NCI-H1417 treated with DMSO at 0.1 percent for 48 hours (cell line): Measurements from ENCODE around the gene OGDH.
"Not testable (repeated sequence)": the region's sequence is repeated elsewhere in the genome, so short reads cannot be mapped to it uniquely, and the experiment has no call there.

ENCODE experiments used
- DNase-seq: peaks from one replicate; lab custom pipeline; 2025; lab: John Stamatoyannopoulos, UW

The OGDH gene

GRCh38 chr7:44580945-44581878 lies 25.2 kb upstream of the OGDH start:
- no peak for DNase-seq

DNA sequence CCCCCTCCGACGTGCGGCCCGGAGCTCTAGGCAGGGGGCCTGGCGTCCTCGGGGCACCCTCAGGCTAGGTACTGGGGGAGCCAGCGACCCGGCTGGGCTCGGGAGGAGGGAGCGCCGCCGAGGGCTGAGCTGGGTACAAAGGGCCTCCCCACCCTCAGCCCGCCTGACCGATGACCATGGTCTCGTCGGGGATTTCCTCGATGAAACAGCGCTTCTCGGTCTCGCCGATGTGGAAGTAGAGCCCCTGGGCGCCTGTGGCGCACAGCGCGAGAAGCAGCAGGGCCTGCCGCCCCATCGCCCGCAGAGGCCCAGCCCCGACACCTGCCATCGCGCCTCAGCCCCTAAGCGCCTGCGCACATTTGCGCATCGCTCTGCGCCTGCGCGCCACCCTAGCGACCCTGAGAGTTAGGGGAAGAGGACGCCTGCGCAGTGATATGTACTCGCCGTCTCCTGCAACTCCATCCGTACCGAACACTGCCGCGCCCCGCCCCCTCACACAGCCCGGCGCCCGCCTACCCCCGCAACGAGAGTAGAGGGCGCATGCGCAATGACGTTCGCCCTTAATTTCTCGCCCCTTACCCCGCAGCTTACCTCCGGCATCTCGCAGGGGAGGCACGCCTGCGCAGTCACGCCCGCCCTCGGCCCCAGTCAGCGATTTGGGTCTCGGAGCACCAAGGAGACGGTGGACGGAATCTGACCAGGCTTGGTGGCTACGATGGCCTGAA lies 24.4 kb upstream of the OGDH start, which contains the start of gene TMED4:
Gene TMED4 (minus strand): TSS at position 353 of the 725 bp plus-strand sequence. CDS start 25 bp downstream, at position 328.
- DNase-seq = peak; percentile 99

DNA sequence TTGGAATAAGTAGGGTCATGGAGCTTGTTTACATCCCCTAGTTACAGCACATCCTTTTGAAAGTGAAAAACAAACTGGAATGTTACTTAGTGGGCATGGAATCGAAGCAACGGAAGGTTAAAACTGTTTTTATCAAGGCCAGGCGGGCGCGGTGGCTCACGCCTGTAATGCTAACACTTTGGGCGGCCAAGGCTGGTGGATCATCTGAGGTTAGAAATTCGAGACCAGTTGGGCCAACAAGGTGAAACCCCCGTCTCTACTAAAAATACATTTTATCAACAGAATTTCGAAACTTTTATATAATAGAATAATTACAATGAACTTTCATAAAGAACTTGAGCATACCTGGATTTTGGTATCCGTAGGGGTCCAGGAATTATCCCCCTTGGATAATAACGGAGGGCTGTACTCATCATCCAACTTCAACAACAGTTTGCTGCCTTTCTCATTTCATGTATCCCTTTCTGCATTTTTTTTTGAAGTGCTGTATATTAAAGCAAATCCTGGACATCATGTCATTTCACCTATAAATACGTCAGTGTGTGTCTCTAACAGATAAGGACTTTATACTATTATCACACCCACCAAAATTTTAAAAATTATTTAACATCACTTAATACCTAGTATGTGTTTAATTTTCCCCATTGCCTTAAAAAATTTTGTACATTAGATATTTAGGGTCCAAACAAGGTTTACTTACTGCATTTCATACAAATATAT lies 23.1 kb upstream of the OGDH start:
- DNase-seq = no peak

DNA sequence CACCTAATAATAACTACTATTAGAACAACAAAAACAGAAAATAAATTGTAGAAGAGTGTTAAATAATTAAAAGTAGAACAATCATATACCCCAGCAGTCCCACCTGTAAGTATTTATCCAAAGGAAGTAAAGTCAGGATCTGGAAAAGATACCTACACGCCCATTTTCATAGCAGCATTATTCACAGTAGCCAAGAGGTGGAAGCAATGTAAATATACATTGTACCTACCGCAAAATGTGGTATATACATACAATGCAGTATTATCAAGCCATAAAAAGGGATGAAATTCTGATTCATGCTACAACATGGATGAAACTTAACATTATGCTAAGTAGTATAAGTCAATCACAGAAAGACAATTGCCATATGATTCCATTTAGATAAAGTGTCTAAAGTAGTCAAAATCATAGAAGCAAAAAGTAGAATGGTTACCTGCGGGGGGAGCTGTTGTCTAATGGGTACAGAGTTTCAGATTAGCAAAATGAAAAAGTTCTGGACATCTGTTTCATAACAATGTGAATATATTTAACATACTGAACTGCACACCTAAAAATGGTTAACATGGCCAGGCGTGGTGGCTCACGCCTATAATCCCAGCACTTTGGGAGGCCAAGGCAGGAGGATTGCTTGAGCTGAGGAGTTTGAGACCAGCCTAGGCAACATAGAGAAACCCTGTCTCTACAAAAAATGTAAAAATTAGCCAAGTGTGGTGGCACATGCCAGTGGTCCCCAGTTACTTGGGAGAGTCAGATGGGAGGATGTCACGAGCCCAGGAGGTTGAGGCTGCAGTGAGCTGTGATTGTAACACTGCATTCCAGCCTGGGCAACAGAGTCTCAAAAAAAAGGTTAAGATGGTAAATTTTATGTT lies 18.4 kb upstream of the OGDH start:
- peak; percentile 5 for DNase-seq

- no peak for DNase-seq
Measured at GRCh38 chr7:44590910-44591309, 15.5 kb upstream of the OGDH start.

- no peak for DNase-seq
Measured at GRCh38 chr7:44595934-44596635, 10.3 kb upstream of the OGDH start.

DNA sequence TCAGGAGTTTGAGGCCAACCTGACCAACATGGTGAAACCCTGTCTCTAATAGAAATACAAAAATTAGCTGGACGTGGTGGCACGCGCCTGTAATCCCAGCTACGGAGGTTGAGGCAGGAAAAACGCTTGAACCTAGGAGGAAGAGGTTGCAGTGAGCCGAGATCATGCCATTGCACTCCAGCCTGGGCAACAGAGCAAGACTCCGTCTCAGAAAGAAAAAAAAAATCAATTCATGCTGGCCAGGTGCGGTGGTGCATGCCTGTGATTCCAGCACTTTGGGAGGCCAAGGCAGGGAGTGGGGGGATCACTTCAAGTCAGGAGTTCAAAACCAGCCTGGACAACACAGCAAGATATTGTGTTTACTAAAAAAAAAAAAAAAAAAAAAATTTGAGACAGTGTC lies 9.2 kb upstream of the OGDH start:
- not testable (repeated sequence) for DNase-seq

GRCh38 chr7:44599222-44599621 lies 7.2 kb upstream of the OGDH start:
- no peak for DNase-seq

DNA sequence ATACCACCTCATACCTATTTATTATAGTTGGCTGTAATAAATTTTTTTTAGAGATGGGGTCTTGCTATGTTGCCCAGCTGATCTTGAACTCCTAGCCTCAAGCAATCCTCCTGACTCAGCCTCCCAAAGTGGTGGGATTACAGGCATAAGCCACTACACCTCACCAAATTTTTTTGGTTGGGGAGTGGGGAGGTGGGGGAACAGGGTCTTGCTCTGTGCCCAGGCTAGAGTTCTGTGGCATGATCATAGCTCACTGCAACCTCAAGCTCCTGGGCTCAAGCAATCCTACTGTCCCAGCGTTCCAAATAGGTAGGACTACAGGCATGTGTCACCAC lies 3.9 kb upstream of the OGDH start:
- no peak for DNase-seq

DNA sequence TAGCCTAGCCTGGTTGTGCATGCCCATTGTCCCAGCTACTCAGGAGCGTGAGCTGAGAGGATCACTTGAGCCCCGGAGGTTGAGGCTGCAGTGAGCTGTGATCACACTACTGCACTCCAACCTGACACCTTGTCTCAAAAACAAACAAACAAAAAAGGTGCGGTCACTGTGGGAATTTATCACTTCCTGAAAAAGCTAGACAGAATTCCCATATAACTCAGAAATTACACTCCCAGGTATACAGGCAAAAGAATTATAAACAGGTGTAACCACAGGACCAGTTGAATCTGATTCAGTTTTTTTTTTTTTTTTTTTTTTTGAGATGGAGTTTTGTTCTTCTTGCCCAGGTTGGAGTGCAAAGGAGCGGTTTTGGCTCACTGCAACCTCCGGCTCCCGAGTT lies 3.2 kb upstream of the OGDH start:
- DNase-seq = no peak

- DNase-seq = no peak
Measured at GRCh38 chr7:44604941-44605340, 1.5 kb upstream of the OGDH start.

GRCh38 chr7:44607141-44608068 lies 978 bp downstream of the OGDH start:
- DNase-seq = no peak

- no peak for DNase-seq
Measured at GRCh38 chr7:44608916-44609648, 2.7 kb downstream of the OGDH start.

GRCh38 chr7:44609829-44610228 lies 3.4 kb downstream of the OGDH start:
- no peak for DNase-seq

DNA sequence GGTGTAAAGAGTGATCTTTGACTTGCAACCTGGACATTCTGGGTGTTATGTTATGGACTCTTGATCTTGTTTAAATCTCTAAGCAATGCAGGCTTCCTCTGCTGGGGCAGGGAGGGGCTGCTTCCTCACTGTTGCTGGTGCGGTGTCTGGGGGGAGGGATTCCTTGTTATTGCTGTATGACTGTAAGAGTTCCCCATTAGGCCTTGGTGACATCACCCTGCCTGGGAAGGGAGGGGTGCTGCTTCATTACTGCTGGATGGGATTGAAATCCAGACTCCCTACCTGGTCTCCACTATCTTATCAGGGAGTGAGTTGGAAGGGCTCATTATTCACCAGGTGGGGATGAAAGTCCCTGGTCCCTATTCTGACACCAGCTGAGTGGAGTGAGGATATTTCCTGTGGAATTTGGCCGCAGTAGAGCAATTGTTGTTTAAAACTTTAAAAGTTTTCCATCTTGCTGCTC lies 8.8 kb downstream of the OGDH start:
- DNase-seq = no peak

- no peak for DNase-seq
Measured at GRCh38 chr7:44615793-44616192, 9.4 kb downstream of the OGDH start.

- no peak for DNase-seq
Measured at GRCh38 chr7:44616545-44616944, 10.1 kb downstream of the OGDH start.

GRCh38 chr7:44617225-44617890 lies 10.9 kb downstream of the OGDH start:
- DNase-seq = no peak
